Retinal pigment epithelial cell (primary cell): ENCODE data around the gene BOLA3.
"Not testable (repeated sequence)": the region's sequence is repeated elsewhere in the genome, so short reads cannot be mapped to it uniquely, and the experiment has no call there.

Experiments used
- DNase-seq: peaks from one replicate; pipeline ENCODE4 v3.0.0-alpha.2; 2010; ENCODE audit warnings: low read depth
- H3K4me3 ChIP-seq: 2 replicates; pipeline ENCODE4 v1.5.1; 2011; ENCODE audit warnings: mild to moderate bottlenecking, low read length, control low read depth, moderate library complexity
- TF ChIP-seq, protein P1 (sequence below): conservative IDR thresholded peaks from 2 replicates; pipeline ENCODE4 v1.5.1; 2011; ENCODE audit warnings: low read depth, low read length, control low read depth, inconsistent platforms

BOLA3 gene

GRCh38 chr2:74147727-74148456 is at the start of gene BOLA3:
Gene BOLA3 (minus strand): TSS chr2:74147912. CDS start chr2:74147874, 38 bp downstream.
- TF ChIP-seq, protein P1, sequence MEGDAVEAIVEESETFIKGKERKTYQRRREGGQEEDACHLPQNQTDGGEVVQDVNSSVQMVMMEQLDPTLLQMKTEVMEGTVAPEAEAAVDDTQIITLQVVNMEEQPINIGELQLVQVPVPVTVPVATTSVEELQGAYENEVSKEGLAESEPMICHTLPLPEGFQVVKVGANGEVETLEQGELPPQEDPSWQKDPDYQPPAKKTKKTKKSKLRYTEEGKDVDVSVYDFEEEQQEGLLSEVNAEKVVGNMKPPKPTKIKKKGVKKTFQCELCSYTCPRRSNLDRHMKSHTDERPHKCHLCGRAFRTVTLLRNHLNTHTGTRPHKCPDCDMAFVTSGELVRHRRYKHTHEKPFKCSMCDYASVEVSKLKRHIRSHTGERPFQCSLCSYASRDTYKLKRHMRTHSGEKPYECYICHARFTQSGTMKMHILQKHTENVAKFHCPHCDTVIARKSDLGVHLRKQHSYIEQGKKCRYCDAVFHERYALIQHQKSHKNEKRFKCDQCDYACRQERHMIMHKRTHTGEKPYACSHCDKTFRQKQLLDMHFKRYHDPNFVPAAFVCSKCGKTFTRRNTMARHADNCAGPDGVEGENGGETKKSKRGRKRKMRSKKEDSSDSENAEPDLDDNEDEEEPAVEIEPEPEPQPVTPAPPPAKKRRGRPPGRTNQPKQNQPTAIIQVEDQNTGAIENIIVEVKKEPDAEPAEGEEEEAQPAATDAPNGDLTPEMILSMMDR, result peak; percentile 48
- peak within 1 kb of the TSS; percentile 88 for H3K4me3 ChIP-seq
- no peak for DNase-seq

DNA sequence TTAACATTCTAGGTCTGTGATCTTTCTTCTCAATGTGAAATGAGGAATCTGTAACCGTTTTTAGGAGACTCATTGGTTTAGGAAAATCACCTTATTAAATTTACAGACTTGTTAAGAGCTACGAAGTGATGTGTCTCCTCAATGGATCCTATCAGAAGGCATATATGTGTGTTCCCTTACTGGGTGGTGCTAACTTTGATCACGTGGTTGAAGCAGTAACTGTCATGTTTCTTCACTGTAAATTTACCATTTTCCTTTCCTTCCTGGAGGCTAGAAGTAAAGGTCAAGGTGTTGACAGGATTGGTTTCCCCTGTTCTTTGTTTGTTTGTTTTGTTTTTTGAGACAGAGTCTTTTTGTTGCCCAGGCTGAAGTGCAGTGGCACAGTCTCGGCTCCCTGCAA is 49.3 kb upstream of the BOLA3 start:
- TF ChIP-seq, protein P1, result no peak
- no peak for DNase-seq
- H3K4me3 ChIP-seq, result no peak overlapping the region

DNA sequence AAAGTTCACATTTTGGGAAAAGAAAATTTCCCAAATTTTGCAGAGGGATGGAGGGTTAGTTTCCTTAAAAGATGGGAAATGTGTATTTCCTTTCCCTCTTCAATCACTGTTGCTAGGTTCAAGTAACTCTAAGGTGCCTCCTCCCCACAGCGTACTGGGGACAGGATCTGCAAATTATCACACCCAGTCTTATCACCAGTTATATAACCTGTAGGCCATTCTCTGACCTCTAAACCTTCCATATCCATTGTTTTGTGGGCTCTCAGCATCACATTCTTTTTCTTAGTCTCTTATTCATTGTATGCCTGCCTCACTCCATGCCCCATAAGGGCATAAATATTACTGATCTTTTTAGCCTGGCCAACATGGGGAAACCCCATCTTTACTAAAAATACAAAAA is 47.1 kb upstream of the BOLA3 start:
- H3K4me3 ChIP-seq, result no peak overlapping the region
- DNase-seq, result no peak
- TF ChIP-seq, protein P1, result no peak

GRCh38 chr2:74191596-74192380 is 44.1 kb upstream of the BOLA3 start:
- DNase-seq, result no peak
- no peak overlapping the region for H3K4me3 ChIP-seq
- TF ChIP-seq, protein P1, result no peak

GRCh38 chr2:74188696-74189095 is 41.0 kb upstream of the BOLA3 start:
- TF ChIP-seq, protein P1, result no peak
- no peak overlapping the region for H3K4me3 ChIP-seq
- no peak for DNase-seq

- DNase-seq, result no peak
These were observed 40.4 kb upstream of the BOLA3 start for GRCh38 chr2:74188018-74188601.

GRCh38 chr2:74186706-74187105 is 39.0 kb upstream of the BOLA3 start:
- H3K4me3 ChIP-seq, DNase-seq: not testable (repeated sequence)

More at GRCh38 chr2:74188018-74188601, 40.4 kb upstream of the BOLA3 start:
- TF ChIP-seq, protein P1, result no peak
- H3K4me3 ChIP-seq, result no peak overlapping the region
